ENCODE results near the gene WNT4.

Gene WNT4

GRCh38 chr1:22168412-22168973, 25.6 kb upstream of the WNT4 start:
- TF ChIP-seq TSHZ2 (CRISPR knock-in tag; IDR thresholded peaks at IDR 0.05) (no peak), TCF4 (CRISPR knock-in tag; IDR thresholded peaks at IDR 0.05; ENCODE audit: borderline replicate concordance) (no peak), GLIS3 (CRISPR knock-in tag; IDR thresholded peaks at IDR 0.05) (no peak), CREB5 (CRISPR knock-in tag; IDR thresholded peaks at IDR 0.05; ENCODE audit: low read depth) (no peak), BACH2 (CRISPR knock-in tag; IDR thresholded peaks at IDR 0.05; ENCODE audit: borderline replicate concordance) (no peak), CSRNP3 (CRISPR knock-in tag; IDR thresholded peaks at IDR 0.05) (no peak), OSR1 (CRISPR knock-in tag; IDR thresholded peaks at IDR 0.05) (no peak), ZC3H10 (CRISPR knock-in tag; IDR thresholded peaks at IDR 0.05) (no peak), RARB (CRISPR knock-in tag; IDR thresholded peaks at IDR 0.05) (no peak), ESRRG (CRISPR knock-in tag; IDR thresholded peaks at IDR 0.05) (no peak), ZFP3 (CRISPR knock-in tag; IDR thresholded peaks at IDR 0.05) (no peak), ZNF70 (CRISPR knock-in tag; IDR thresholded peaks at IDR 0.05) (no peak), PATZ1 (CRISPR knock-in tag; IDR thresholded peaks at IDR 0.05; ENCODE audit: borderline replicate concordance) (no peak), ZFP30 (CRISPR knock-in tag; IDR thresholded peaks at IDR 0.05) (no peak)

GRCh38 chr1:22166439-22166838, 23.5 kb upstream of the WNT4 start:
- no peak for TF ChIP-seq POU6F1 (CRISPR knock-in tag; IDR thresholded peaks at IDR 0.05; ENCODE audit: borderline replicate concordance, low read depth)
- no peak for TF ChIP-seq CSRNP3 (CRISPR knock-in tag; IDR thresholded peaks at IDR 0.05)
- TF ChIP-seq TCF4 (CRISPR knock-in tag; IDR thresholded peaks at IDR 0.05; ENCODE audit: borderline replicate concordance) = no peak
- TF ChIP-seq ESRRG (CRISPR knock-in tag; IDR thresholded peaks at IDR 0.05) = no peak
- no peak for TF ChIP-seq ZFP30 (CRISPR knock-in tag; IDR thresholded peaks at IDR 0.05)
- no peak for TF ChIP-seq RARB (CRISPR knock-in tag; IDR thresholded peaks at IDR 0.05)
- TF ChIP-seq ISL1 (CRISPR knock-in tag; IDR thresholded peaks at IDR 0.05) = no peak
- TF ChIP-seq CREB5 (CRISPR knock-in tag; IDR thresholded peaks at IDR 0.05; ENCODE audit: low read depth) = no peak
- TF ChIP-seq ZNF70 (CRISPR knock-in tag; IDR thresholded peaks at IDR 0.05) = no peak
- no peak for TF ChIP-seq CSDC2 (CRISPR knock-in tag; IDR thresholded peaks at IDR 0.05)
- no peak for TF ChIP-seq ARNTL (CRISPR knock-in tag; IDR thresholded peaks at IDR 0.05; ENCODE audit: borderline replicate concordance, low read depth)
- TF ChIP-seq ZFP3 (CRISPR knock-in tag; IDR thresholded peaks at IDR 0.05) = no peak
- no peak for TF ChIP-seq OSR1 (CRISPR knock-in tag; IDR thresholded peaks at IDR 0.05)
- no peak for TF ChIP-seq ZNF565 (CRISPR knock-in tag; conservative IDR thresholded peaks at IDR 0.05; ENCODE audit: low read depth)
- TF ChIP-seq ZC3H10 (CRISPR knock-in tag; IDR thresholded peaks at IDR 0.05) = no peak
- TF ChIP-seq PPARA (CRISPR knock-in tag; IDR thresholded peaks at IDR 0.05; ENCODE audit: borderline replicate concordance) = no peak
- no peak for TF ChIP-seq GLIS3 (CRISPR knock-in tag; IDR thresholded peaks at IDR 0.05)
- ATAC-seq = no peak

More at GRCh38 chr1:22168412-22168973, 25.6 kb upstream of the WNT4 start:
- no peak for ATAC-seq

All from SK-N-SH treated with all-trans-retinoic acid at 6 μM for 48 hours (cell line).